ENCODE measurements around the gene F12.

F12 gene

DNA sequence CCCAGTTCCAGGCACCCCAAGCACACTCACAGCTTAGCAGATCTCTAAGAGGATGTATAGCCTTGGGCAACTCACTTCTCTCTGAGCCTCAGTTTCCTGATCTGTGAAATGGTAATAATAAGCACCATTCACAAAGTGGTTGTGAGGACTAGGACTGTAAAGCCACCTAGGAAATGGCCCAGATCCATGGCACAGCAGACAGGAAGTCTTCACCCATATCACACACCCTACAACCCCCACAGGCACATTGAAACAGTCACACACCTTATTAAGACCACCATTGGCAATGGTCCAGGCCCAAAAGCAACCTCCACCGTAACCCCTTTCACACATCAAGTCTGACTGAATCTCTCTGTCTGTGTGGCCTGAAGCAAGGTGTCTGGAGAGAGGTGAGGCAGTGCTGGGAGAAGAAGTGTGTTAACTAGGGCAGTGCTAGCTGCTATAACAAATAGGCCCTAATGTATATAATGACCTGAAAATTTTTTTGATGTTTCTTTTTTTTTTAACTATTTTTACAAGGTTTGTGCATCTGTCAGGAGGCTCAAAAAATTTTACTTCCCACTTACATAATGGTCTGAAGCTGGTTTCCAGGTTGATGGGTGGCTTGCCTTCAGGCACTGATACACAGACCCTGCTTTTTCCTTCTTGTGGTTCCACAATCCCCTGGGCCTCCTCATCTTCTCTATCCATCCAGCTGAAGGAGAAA is 54.0 kb downstream of the F12 start:
- no peaks in the 10 kb centered on the region for H3K36me3 Mint-ChIP-seq
- H3K27me3 Mint-ChIP-seq = no peaks in the 10 kb centered on the region
- no peaks in the 10 kb centered on the region for H3K9me3 Mint-ChIP-seq
- peaks cover 67% of the 10 kb centered on the region for H3K4me1 Mint-ChIP-seq
- H3K27ac Mint-ChIP-seq = peak overlapping the region; percentile 74
- no peak overlapping the region for H3K4me3 Mint-ChIP-seq

DNA sequence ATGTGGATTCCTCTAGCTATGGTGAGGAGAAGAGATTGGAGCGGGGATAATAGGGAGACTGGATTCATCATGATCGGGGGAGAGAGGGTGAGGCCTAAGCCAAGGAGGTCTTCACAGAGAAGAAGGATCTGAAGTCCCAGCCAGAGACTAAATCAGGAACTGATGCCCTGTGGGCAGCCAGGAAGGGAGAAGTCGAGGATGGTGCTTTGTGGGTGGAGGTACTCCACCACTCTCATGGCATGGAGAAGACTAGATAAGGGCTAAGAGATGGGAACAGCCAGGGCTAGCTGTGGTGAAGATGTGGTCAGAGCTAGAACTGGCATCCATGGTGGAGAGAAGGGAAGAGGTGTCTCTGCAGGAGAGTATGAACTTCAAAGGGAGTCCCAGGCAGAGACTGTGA is 54.7 kb downstream of the F12 start:
- no peaks in the 10 kb centered on the region for H3K9me3 Mint-ChIP-seq
- no peak overlapping the region for H3K4me3 Mint-ChIP-seq
- H3K4me1 Mint-ChIP-seq = peaks cover 67% of the 10 kb centered on the region
- no peaks in the 10 kb centered on the region for H3K27me3 Mint-ChIP-seq
- H3K27ac Mint-ChIP-seq = peak overlapping the region; percentile 27
- no peaks in the 10 kb centered on the region for H3K36me3 Mint-ChIP-seq

DNA sequence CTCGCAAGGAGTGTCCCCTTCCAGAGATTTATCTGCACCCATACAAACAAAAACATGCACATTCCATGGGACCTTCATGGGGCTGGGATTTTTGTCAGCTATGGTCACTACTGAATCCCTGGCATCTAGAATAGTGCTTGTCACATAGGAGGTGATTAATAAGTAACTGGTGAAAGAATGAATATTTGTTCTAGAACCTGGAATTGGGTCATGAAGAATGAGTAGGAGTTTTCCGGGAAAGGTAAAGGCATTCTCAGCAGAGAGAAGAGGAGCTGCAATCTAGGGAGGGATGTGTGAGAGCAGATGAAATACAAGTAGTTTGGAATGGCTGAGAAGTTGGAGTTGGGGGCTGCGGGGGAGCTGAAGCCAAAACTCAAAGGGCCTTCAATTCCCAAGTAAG is 55.1 kb downstream of the F12 start:
- H3K4me3 Mint-ChIP-seq = no peak overlapping the region
- H3K27me3 Mint-ChIP-seq = no peaks in the 10 kb centered on the region
- H3K4me1 Mint-ChIP-seq = peaks cover 67% of the 10 kb centered on the region
- peaks cover under 1% of the 10 kb centered on the region for H3K36me3 Mint-ChIP-seq
- H3K27ac Mint-ChIP-seq = peak overlapping the region; percentile 27
- no peaks in the 10 kb centered on the region for H3K9me3 Mint-ChIP-seq

DNA sequence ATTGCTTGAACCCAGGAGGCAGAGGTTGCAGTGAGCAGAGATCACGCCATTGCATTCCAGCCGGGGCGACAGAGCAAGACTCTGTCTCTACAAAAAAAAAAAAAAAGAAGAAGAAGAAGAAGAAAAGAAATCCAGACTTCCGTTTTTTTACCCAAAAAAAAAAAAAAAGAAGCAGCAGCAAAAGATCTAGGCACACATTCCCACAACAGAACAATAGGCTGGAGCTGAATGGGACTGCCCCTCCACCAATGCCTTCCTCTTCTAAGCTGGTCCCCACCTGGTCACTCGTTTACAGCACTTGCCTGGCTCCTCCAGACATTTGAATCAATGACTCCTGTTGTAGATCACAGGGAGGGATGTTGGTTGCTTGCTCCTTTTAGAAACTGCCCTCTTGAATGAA is 56.3 kb downstream of the F12 start:
- no peak overlapping the region for H3K27ac Mint-ChIP-seq
- no peaks in the 10 kb centered on the region for H3K27me3 Mint-ChIP-seq
- H3K36me3 Mint-ChIP-seq = peaks cover 3% of the 10 kb centered on the region
- H3K4me1 Mint-ChIP-seq = peaks cover 63% of the 10 kb centered on the region
- peak overlapping the region; percentile 23 for H3K4me3 Mint-ChIP-seq
- H3K9me3 Mint-ChIP-seq = no peaks in the 10 kb centered on the region
